Suprapubic skin (tissue), 4 donors: ENCODE data around the gene PAK1IP1. TPM values are rescaled to one million over a fixed set of nuclear protein-coding genes. Genes with fewer than 3 reads are reported as not detected.

ENCODE experiments used
- DNase-seq, 2 donors: peaks; one replicate each; pipeline ENCODE4 v3.0.0-alpha.2; 2019; ENCODE audit warnings: low spot score in 2 of 2
- H3K27ac ChIP-seq: fragments of 200-600 bp; sonication (generic); one replicate; pipeline ENCODE4 v1.5.1; 2019
- H3K27me3 ChIP-seq: fragments of 200-600 bp; sonication (generic); one replicate; pipeline ENCODE4 v1.5.1; 2019
- H3K36me3 ChIP-seq: fragments of 200-600 bp; sonication (generic); one replicate; pipeline ENCODE4 v1.5.1; 2019
- H3K4me1 ChIP-seq: fragments of 200-600 bp; sonication (generic); one replicate; pipeline ENCODE4 v1.5.1; 2019
- H3K4me3 ChIP-seq: fragments of 200-600 bp; sonication (generic); one replicate; pipeline ENCODE4 v1.5.1; 2019; ENCODE audit warnings: mild to moderate bottlenecking
- H3K9me3 ChIP-seq: fragments of 200-600 bp; sonication (generic); one replicate; pipeline ENCODE4 v1.5.1; 2019
- CTCF ChIP-seq, 2 donors: fragments of 200-600 bp in 1 of 2; fragments of 450-650 bp in 1 of 2; sonication (generic) in 1 of 2; IDR thresholded peaks; one replicate each; pipeline ENCODE4 v1.5.1; 2016 to 2019; ENCODE audit warnings: antibody characterized with exemption in 2 of 2, mild to moderate bottlenecking in 1 of 2, moderate library complexity in 1 of 2
- EP300 ChIP-seq: sonication (generic); formaldehyde crosslinking; IDR thresholded peaks from one replicate; pipeline ENCODE4 v1.6.1; 2017; ENCODE audit warnings: antibody characterized with exemption
- POLR2A ChIP-seq, 2 donors: fragments of 450-650 bp; IDR thresholded peaks; one replicate each; pipeline ENCODE4 v1.6.1; 2017; ENCODE audit warnings: antibody characterized with exemption in 2 of 2, mild to moderate bottlenecking in 2 of 2, moderate library complexity in 2 of 2
- POLR2AphosphoS5 ChIP-seq, 3 donors: sonication (generic); formaldehyde crosslinking; IDR thresholded peaks; one replicate each; pipeline ENCODE4 v1.6.1; 2017; ENCODE audit warnings: antibody characterized with exemption in 3 of 3
- WGBS: methylation state at CpG from one replicate; pipeline ENCODE4 v1.1.5; 2018; 5-methylcytosine and 5-hydroxymethylcytosine counted together
- total RNA-seq, 4 donors: library from RNA; depleted of rRNA; stranded (reverse); fragments of >200 nt; gene quantifications; one replicate each; pipeline ENCODE4 v1.1.0, GENCODE V29; 2016

The PAK1IP1 gene
- total RNA-seq, 4 donors from 2014 or later: 8.8 to 17.5 (median 13.4) TPM

GRCh38 chr6:10686901-10687300 is 7.9 kb upstream of the PAK1IP1 start:
- Histone ChIP-seq H3K36me3 (no peaks in the 10 kb centered on the region), H3K27me3 (no peaks in the 10 kb centered on the region), H3K27ac (no peak overlapping the region), H3K4me3 (no peak overlapping the region), H3K4me1 (peaks cover 4% of the 10 kb centered on the region), H3K9me3 (no peaks in the 10 kb centered on the region)
- TF ChIP-seq CTCF (IDR thresholded peaks at IDR 0.05) (no peak), POLR2A (IDR thresholded peaks at IDR 0.05) (no peak), EP300 (no peak), POLR2AphosphoS5 (IDR thresholded peaks at IDR 0.05) (no peak)
- WGBS: 89% methylated on average over 8 of the region's 8 CpGs
- no peak for DNase-seq

- H3K27ac ChIP-seq: no peak overlapping the region
- no peak overlapping the region for H3K4me3 ChIP-seq
- H3K27me3 ChIP-seq: no peaks in the 10 kb centered on the region
- no peaks in the 10 kb centered on the region for H3K9me3 ChIP-seq
- H3K4me1 ChIP-seq: peaks cover 7% of the 10 kb centered on the region
- TF ChIP-seq CTCF (IDR thresholded peaks at IDR 0.05) (no peak), POLR2AphosphoS5 (IDR thresholded peaks at IDR 0.05) (no peak), POLR2A (IDR thresholded peaks at IDR 0.05) (no peak), EP300 (no peak)
- 43% methylated on average over 6 of the region's 6 CpGs for WGBS
- DNase-seq: no peak
- no peaks in the 10 kb centered on the region for H3K36me3 ChIP-seq
Observed at GRCh38 chr6:10687582-10687981, 7.2 kb upstream of the PAK1IP1 start.

GRCh38 chr6:10690651-10691445 is 3.9 kb upstream of the PAK1IP1 start:
- Histone ChIP-seq H3K36me3 (no peaks in the 10 kb centered on the region), H3K4me3 (no peak overlapping the region), H3K27me3 (no peaks in the 10 kb centered on the region), H3K9me3 (no peaks in the 10 kb centered on the region), H3K4me1 (peaks cover 29% of the 10 kb centered on the region), H3K27ac (no peak overlapping the region)
- TF ChIP-seq CTCF (IDR thresholded peaks at IDR 0.05) (no peak), EP300 (no peak), POLR2AphosphoS5 (IDR thresholded peaks at IDR 0.05) (no peak), POLR2A (IDR thresholded peaks at IDR 0.05) (no peak)
- 67% methylated on average over 15 of the region's 15 CpGs for WGBS
- no peak for DNase-seq

- no peak for TF ChIP-seq POLR2A (IDR thresholded peaks at IDR 0.05)
- no peak for TF ChIP-seq CTCF (IDR thresholded peaks at IDR 0.05)
- TF ChIP-seq POLR2AphosphoS5 (IDR thresholded peaks at IDR 0.05): no peak
- no peak for TF ChIP-seq EP300
- no peaks in the 10 kb centered on the region for H3K27me3 ChIP-seq
- no peak overlapping the region for H3K27ac ChIP-seq
- no peak for DNase-seq
- peaks cover 39% of the 10 kb centered on the region for H3K4me1 ChIP-seq
- H3K4me3 ChIP-seq: peak overlapping the region; percentile 91
- WGBS: 79% methylated on average over 8 of the region's 8 CpGs
- H3K9me3 ChIP-seq: no peaks in the 10 kb centered on the region
- peaks cover 2% of the 10 kb centered on the region for H3K36me3 ChIP-seq
Observed at GRCh38 chr6:10692965-10693538, 1.7 kb upstream of the PAK1IP1 start.

- H3K4me1 ChIP-seq: peaks cover 39% of the 10 kb centered on the region
- H3K36me3 ChIP-seq: peaks cover 20% of the 10 kb centered on the region
- no peak for DNase-seq
- WGBS: under 1% methylated on average over 17 of the region's 17 CpGs
- TF ChIP-seq CTCF (IDR thresholded peaks at IDR 0.05): no peak
- TF ChIP-seq POLR2AphosphoS5 (IDR thresholded peaks at IDR 0.05): no peak
- TF ChIP-seq POLR2A (IDR thresholded peaks at IDR 0.05): no peak
- no peak for TF ChIP-seq EP300
- no peaks in the 10 kb centered on the region for H3K27me3 ChIP-seq
- no peaks in the 10 kb centered on the region for H3K9me3 ChIP-seq
- H3K4me3 ChIP-seq: peak overlapping the region; percentile 91
- peak overlapping the region; percentile 97 for H3K27ac ChIP-seq
Observed at GRCh38 chr6:10695086-10695657, 400 bp downstream of the PAK1IP1 start.
